ENCODE results near the gene ADH7. TPM values are rescaled to one million over a fixed set of nuclear protein-coding genes. Genes with fewer than 3 reads are reported as not detected.

Gene ADH7
- total and polyA plus RNA-seq, 2 experiments from 2014 or later: not detected

GRCh38 chr4:99366491-99366890 is 68.7 kb downstream of the ADH7 start:
- Histone ChIP-seq H3K79me2 (replicated peaks; ENCODE audit: insufficient read depth) (no peaks in the 10 kb centered on the region), H3K4me1 (ENCODE audit: insufficient read depth) (no peaks in the 10 kb centered on the region), H3K27ac (ENCODE audit: low read depth) (no peak overlapping the region), H3K9me2 (ENCODE audit: insufficient read depth) (peaks cover 7% of the 10 kb centered on the region; the same call in 1 of the 2 replicates), H3K36me3 (ENCODE audit: insufficient read depth) (no peaks in the 10 kb centered on the region), H4K20me1 (replicated peaks; ENCODE audit: insufficient read depth) (no peaks in the 10 kb centered on the region), H3F3A (replicated peaks; ENCODE audit: low read depth) (no peaks in the 10 kb centered on the region), H3K4me2 (no peak overlapping the region), H3K27me3 (ENCODE audit: insufficient read depth) (no peaks in the 10 kb centered on the region), H2AFZ (no peak overlapping the region), H3K4me3 (no peak overlapping the region)
- ATAC-seq (no peak), DNase-seq (ENCODE audit: low spot score) (no peak)
- H3K36me3 Mint-ChIP-seq (ENCODE audit: low read depth): no peaks in the 10 kb centered on the region; the same call in 2 of the 3 replicates
- peaks cover 10% of the 10 kb centered on the region for H3K9me3 Mint-ChIP-seq
- no peak overlapping the region for H3K27ac Mint-ChIP-seq
- peaks cover 4% of the 10 kb centered on the region; the same call in 2 of the 3 replicates for H3K4me1 Mint-ChIP-seq
- no peak for TF ChIP-seq NANOG (IDR thresholded peaks at IDR 0.05; ENCODE audit: borderline replicate concordance)
- TF ChIP-seq STAT1 (IDR thresholded peaks at IDR 0.05; ENCODE audit: unreplicated experiment): no peak
- no peak for TF ChIP-seq ZNF462 (CRISPR knock-in tag; IDR thresholded peaks at IDR 0.05)
- TF ChIP-seq EZH2 (IDR thresholded peaks at IDR 0.05; ENCODE audit: low read depth, unreplicated experiment): no peak
- TF ChIP-seq CTCF (conservative IDR thresholded peaks at IDR 0.05; ENCODE audit: low read depth in 2 of 2): no peak
- no peaks in the 10 kb centered on the region for H3K27me3 Mint-ChIP-seq (ENCODE audit: insufficient read depth, low read depth, poor library complexity)
- H3K4me3 Mint-ChIP-seq: no peak overlapping the region
